Thoracic aorta endothelial cell (primary cell): ENCODE data around the gene LMAN1L. TPM values are rescaled to one million over a fixed set of nuclear protein-coding genes. Genes with fewer than 3 reads are reported as not detected.
A peak's percentile ranks its signal among the peaks of the same experiment; 100 is the strongest.

ENCODE experiments used
- small RNA-seq: library from RNA; depleted of rRNA; stranded (forward); fragments of <200 nt; gene quantifications from one replicate; pipeline ENCODE3, GENCODE V24; 2012
- total RNA-seq: library from RNA; depleted of rRNA; stranded (reverse); fragments of >200 nt; gene quantifications from 2 replicates; pipeline ENCODE4 v1.2.3, GENCODE V29; 2012

The LMAN1L gene
- total RNA-seq = under 0.01 and 0.07 TPM in 2 replicates

DNA sequence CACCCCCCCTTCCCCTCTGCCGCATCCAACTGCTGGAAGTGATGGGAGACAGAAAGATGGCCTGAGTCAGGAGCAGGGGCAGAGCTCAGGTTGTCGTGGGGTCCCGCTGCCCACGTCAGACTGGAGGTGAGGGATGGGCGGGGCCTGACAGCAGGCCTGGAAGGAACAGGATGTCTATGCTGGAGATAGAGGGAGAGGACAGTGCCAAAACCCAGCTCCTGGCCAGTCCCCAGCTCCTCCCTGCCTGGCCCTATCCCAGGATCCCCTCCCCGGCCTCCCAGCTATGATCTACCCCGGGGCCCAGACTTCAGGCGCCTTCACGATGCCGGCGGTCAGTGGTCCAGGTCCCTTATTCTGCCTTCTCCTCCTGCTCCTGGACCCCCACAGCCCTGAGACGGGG, at the start of gene LMAN1L:
Gene LMAN1L (plus strand): TSS at position 303 of the 400 bp plus-strand sequence. CDS start 20 bp downstream, at position 323.

DNA sequence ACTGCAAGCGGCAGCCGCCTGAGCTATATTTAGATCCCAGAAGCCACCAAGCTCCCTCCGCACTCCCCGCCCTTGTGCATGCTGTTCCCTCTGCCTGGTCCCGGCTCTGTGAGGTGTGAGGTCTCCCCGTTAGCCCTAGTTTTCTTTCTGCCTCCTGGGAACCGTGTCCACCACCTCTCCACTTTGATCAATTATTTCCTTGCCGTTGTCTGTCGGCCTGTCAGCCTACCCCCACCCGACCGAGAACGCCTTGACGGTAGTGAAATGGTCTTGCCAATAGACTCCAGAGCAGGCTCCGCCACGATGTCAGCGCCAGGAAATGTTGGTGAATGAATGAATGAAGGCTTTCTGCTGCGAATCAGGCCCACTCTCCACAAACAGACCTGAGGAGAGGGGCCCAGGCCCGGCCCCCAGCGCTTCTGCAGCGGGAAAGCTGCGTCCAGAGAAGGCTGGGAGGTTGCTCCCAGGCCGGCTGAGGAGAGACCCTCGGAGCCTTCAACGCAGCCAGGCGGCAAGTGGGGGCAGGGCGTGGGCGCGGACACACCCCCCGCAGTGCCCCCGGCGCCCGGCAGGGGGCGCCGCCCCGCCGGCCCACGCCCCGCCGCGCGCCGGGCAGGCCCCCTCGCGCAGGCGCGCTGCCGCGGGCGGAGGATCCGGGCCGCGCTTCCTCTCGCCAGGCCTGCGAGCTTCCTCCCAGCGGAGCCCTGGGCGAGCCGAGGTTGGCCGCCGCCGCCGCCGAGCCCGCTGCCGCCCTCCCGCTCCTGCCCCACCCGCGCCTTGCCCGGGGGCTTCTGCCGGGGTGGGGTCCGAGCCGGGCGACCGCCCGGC, 31.0 kb upstream of the LMAN1L start, which contains the start of gene CSK:
Gene CSK (plus strand): TSS at position 650 of the 828 bp plus-strand sequence. CDS start 16,218 bp downstream, outside the sequence.

DNA sequence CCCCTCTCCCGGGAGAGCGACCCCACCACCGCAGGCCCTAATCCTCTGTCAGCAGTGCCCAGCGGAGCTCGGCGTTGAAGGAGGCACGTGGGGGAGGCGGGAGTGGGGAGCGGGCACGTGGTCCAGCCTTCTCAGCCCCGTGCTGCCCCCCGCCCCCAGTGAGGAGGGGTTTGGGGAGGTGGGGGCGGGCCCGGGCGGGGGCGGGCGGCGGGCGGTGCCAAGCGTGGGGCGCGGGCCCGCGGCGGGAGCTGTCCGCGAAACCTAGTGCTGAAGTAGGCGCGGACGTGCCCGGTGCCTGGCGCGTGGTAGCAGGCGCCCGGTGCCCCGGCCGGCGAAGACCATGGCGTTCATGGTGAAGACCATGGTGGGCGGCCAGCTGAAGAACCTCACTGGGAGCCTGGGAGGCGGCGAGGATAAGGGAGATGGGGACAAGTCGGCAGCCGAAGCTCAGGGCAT, 13.8 kb downstream of the LMAN1L start, which contains the start of gene CPLX3:
Gene CPLX3 (plus strand): TSS at position 264 of the 456 bp plus-strand sequence. CDS start 77 bp downstream, at position 341.

DNA sequence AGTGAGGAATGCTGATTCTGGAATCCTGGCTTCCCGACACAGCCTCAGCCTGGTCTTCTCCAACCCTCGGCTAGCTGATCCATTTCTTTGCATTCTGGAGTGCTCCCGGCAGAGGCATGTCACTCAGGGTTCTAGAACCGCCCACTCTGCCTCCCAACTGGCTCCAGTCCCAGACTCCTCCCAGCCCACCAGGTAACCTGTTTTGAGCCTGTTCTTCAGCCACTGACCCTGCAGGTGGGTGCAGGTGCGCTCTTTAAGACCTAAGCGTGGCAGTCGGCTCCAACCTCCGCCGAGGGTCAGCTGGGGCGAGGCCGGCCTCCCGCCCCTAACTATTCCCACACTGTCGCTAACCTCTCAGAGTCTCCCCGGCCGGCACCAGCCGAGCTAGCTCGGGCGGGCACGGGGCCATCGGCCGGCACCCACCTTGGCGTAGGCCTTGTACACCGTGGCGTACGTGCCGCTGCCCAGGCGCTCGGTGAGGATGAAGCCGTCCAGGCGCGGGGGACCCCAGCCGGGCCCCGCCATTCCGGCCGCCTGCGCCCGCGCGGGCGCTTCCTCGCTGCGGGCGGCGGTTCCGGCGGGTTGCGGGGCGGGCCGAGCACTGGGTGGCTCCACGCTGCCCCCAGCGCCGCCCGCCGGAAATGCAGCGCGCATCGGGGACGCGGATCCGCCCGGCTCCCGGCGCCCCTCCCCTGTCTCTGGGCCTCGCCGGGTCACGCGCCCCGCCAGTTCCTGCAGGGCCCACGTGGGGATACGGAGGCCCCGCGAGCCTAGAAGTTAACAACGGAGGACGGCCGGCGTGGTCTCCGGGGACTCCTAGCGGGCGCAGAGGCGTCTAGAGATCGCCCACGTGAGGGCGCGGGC, 30.2 kb downstream of the LMAN1L start, which contains the start of gene ULK3:
Gene ULK3 (minus strand): TSS at position 576 of the 864 bp plus-strand sequence. CDS start 51 bp downstream, at position 525.

DNA sequence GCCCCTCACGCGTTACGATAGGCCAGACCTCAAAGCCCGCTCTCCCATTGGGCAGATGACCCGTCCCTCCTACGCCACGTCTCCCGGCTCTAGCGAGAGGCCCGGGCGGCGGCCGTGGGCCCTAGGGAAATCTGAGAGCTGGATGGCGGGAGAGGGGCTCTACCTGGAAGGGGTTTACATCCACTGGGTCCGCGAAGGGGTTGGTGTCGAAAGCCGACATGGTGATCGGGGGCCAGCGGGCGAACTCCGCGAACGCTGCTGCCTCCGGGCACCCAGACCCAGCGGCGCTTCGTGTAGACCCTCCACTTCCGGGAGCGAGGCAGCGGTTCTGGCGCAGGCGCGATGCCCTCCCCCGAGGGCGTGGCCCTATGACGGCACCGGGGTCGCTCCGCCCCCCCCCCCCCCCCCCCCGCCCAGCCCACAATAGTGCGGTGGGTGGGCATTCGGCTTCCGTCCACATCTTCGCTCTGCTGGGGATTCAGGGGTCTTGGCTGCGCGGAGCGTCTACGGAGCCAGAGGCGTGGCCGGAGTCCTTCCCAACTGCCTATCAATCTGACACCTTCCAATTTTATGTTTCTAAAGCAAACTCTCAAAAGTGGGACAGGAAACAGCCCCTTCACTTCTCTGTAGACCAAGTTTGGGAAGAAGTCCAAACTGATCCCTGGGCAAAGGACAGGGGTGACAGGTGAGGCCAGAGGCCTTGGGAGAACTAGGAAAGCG, 60.6 kb downstream of the LMAN1L start, which contains the start of gene SCAMP2:
Gene SCAMP2 (minus strand): TSS at position 330 of the 720 bp plus-strand sequence. CDS start 110 bp downstream, at position 220.

Small RNAs within 50 kb of the gene (small RNA-seq; reads per million reads assigned to genes)
- gene CPLX3 = not detected
- gene MIR4513 = not detected
- 0.84 reads per million, percentile 12 among the genes with 10 or more reads in this experiment for gene MIR6882

Other genes with a start within 250 kb of the LMAN1L start
- gene CLK3, start 197.0 kb upstream of the LMAN1L start, total RNA-seq = 41.5 and 67.8 TPM in 2 replicates
- gene EDC3, start 116.8 kb upstream of the LMAN1L start, total RNA-seq = 18.3 and 20.1 TPM in 2 replicates
- 0.93 and 4.5 TPM in 2 replicates for gene CYP1A1, start 87.3 kb upstream of the LMAN1L start, total RNA-seq
- gene CYP1A2, start 64.0 kb upstream of the LMAN1L start, total RNA-seq = not detected in 2 replicates
- gene CSK, start 30.8 kb upstream of the LMAN1L start, total RNA-seq = 37.5 and 47.6 TPM in 2 replicates
- not detected in 2 replicates for gene CPLX3, start 13.8 kb downstream of the LMAN1L start, total RNA-seq
- gene ULK3, start 30.3 kb downstream of the LMAN1L start, total RNA-seq = 23.4 and 23.8 TPM in 2 replicates
- gene SCAMP2, start 60.5 kb downstream of the LMAN1L start, total RNA-seq = 32.3 and 36.0 TPM in 2 replicates
- gene MPI, start 77.2 kb downstream of the LMAN1L start, total RNA-seq = 55.3 and 71.4 TPM in 2 replicates
- gene FAM219B, start 94.0 kb downstream of the LMAN1L start, total RNA-seq = 36.8 and 37.6 TPM in 2 replicates
- 83.5 and 88.3 TPM in 2 replicates for gene COX5A, start 125.2 kb downstream of the LMAN1L start, total RNA-seq
- 16.2 and 20.9 TPM in 2 replicates for gene RPP25, start 143.9 kb downstream of the LMAN1L start, total RNA-seq
- 8.2 and 16.9 TPM in 2 replicates for gene SCAMP5, start 182.7 kb downstream of the LMAN1L start, total RNA-seq
- 9.8 and 11.2 TPM in 2 replicates for gene PPCDC, start 210.8 kb downstream of the LMAN1L start, total RNA-seq